NT2/D1 (cell line): ENCODE results near the gene LRRN4.

Experiments
- YY1 ChIP-seq: IDR thresholded peaks from 2 replicates; pipeline ENCODE4 v1.6.1; 2011; ENCODE audit not compliant: insufficient read length, insufficient read depth
- ZNF274 ChIP-seq: IDR thresholded peaks from 2 replicates; pipeline ENCODE4 v1.6.1; 2011; ENCODE audit warnings: mild to moderate bottlenecking, low read depth, low read length

DNA sequence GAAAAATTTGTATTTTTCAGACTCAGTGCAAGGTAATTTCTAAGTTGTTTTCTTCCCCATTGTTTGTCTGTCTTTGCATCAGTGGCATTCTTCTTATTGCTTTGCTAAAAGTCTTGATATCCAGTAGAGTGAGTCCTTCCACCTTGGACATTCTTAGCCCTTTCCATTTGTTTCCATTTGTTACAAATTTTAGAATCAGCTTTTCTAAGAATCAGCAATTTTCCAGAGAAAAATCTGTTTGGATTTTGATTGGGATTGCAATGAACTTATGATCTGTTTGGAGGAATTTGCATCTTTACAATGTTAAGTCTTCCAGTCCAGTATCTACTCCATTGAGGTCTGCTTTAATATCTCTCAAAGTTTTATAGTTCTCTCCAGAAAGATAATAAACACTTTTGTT lies 36.4 kb downstream of the LRRN4 start:
- TF ChIP-seq ZNF274 (no peak), YY1 (no peak)
